Middle frontal gyrus (tissue), 1 donor: Measurements from ENCODE around the gene ATP6V1F.

Source experiments
- DNase-seq: peaks from one replicate; pipeline ENCODE4 v3.0.0-alpha.2; 2015; ENCODE audit warnings: low spot score; ENCODE audit errors: extremely low spot score

Gene ATP6V1F

GRCh38 chr7:128882134-128882533 lies 19.5 kb downstream of the ATP6V1F start:
- DNase-seq: no peak

GRCh38 chr7:128883622-128884448 lies 21.2 kb downstream of the ATP6V1F start:
- DNase-seq: no peak

- DNase-seq: no peak
Measured at GRCh38 chr7:128884561-128885369, 22.1 kb downstream of the ATP6V1F start.

- no peak for DNase-seq
Measured at GRCh38 chr7:128885370-128886187, 22.9 kb downstream of the ATP6V1F start.

GRCh38 chr7:128886391-128887168 lies 23.9 kb downstream of the ATP6V1F start:
- DNase-seq: no peak

GRCh38 chr7:128887169-128888038 lies 24.7 kb downstream of the ATP6V1F start:
- DNase-seq: no peak

GRCh38 chr7:128888039-128888755 lies 25.5 kb downstream of the ATP6V1F start:
- no peak for DNase-seq

GRCh38 chr7:128888756-128889095 lies 26.1 kb downstream of the ATP6V1F start:
- DNase-seq: no peak

- DNase-seq: no peak
Measured at GRCh38 chr7:128889121-128889520, 26.5 kb downstream of the ATP6V1F start.

- no peak for DNase-seq
Measured at GRCh38 chr7:128890306-128891109, 27.9 kb downstream of the ATP6V1F start.

- DNase-seq: no peak
Measured at GRCh38 chr7:128891110-128891941, 28.7 kb downstream of the ATP6V1F start.

- DNase-seq: no peak
Measured at GRCh38 chr7:128891942-128892269, 29.2 kb downstream of the ATP6V1F start.

GRCh38 chr7:128892521-128893250 lies 30.0 kb downstream of the ATP6V1F start:
- DNase-seq: no peak

GRCh38 chr7:128893251-128894100 lies 30.8 kb downstream of the ATP6V1F start:
- no peak for DNase-seq

GRCh38 chr7:128894101-128894440 lies 31.4 kb downstream of the ATP6V1F start:
- DNase-seq: no peak

- DNase-seq: no peak
Measured at GRCh38 chr7:128895320-128895719, 32.7 kb downstream of the ATP6V1F start.
